Measurements from ENCODE around the gene USH2A.

DNA sequence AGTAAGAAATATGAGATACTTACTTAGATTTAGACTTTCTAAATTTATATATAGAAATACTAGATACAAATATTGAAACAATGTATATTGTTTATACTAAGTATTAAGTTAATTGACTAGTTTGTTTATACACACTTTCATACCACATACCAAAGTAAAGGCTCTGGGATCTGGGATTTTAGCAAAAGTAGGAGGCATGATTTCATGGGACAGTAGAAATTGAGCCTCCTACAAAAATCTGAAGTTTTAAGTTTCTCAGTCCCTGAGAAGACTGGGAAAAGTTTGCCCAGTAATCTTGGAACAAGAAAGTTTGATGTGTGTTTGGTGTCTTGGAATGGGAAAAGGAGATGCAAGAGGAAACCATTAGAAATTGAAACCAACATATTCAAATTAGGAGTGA, 825.3 kb downstream of the USH2A start:
- TF ChIP-seq, protein P1, sequence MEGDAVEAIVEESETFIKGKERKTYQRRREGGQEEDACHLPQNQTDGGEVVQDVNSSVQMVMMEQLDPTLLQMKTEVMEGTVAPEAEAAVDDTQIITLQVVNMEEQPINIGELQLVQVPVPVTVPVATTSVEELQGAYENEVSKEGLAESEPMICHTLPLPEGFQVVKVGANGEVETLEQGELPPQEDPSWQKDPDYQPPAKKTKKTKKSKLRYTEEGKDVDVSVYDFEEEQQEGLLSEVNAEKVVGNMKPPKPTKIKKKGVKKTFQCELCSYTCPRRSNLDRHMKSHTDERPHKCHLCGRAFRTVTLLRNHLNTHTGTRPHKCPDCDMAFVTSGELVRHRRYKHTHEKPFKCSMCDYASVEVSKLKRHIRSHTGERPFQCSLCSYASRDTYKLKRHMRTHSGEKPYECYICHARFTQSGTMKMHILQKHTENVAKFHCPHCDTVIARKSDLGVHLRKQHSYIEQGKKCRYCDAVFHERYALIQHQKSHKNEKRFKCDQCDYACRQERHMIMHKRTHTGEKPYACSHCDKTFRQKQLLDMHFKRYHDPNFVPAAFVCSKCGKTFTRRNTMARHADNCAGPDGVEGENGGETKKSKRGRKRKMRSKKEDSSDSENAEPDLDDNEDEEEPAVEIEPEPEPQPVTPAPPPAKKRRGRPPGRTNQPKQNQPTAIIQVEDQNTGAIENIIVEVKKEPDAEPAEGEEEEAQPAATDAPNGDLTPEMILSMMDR (IDR thresholded peaks at IDR 0.05) = no peak
- TF ChIP-seq POLR2A (IDR thresholded peaks at IDR 0.05) = no peak
